Measurements from ENCODE around the gene FHAD1.
A peak's percentile ranks its signal among the peaks of the same experiment; 100 is the strongest.

The FHAD1 gene

GRCh38 chr1:15220825-15221431 is 26.1 kb upstream of the FHAD1 start:
- TF ChIP-seq TAF1 (IDR thresholded peaks at IDR 0.05; ENCODE audit: low read depth) (no peak), USF1 (IDR thresholded peaks at IDR 0.05) (no peak), FOXM1 (IDR thresholded peaks at IDR 0.05; ENCODE audit: borderline replicate concordance, low read depth) (no peak), MAX (IDR thresholded peaks at IDR 0.05) (no peak), CEBPB (IDR thresholded peaks at IDR 0.05) (no peak), ZBTB7A (IDR thresholded peaks at IDR 0.05; ENCODE audit: low read depth) (no peak), YY1 (IDR thresholded peaks at IDR 0.05; ENCODE audit: low read depth) (no peak), RAD21 (IDR thresholded peaks at IDR 0.05; ENCODE audit: low read depth) (no peak), TEAD4 (IDR thresholded peaks at IDR 0.05) (no peak)

- TF ChIP-seq TCF12 (IDR thresholded peaks at IDR 0.05; ENCODE audit: low read depth) (no peak), USF1 (IDR thresholded peaks at IDR 0.05) (peak; percentile 68)
Observed at GRCh38 chr1:15222653-15223303, 24.2 kb upstream of the FHAD1 start.

GRCh38 chr1:15224259-15224869 is 22.7 kb upstream of the FHAD1 start:
- no peak for TF ChIP-seq MAX (IDR thresholded peaks at IDR 0.05)
- no peak for TF ChIP-seq TAF1 (IDR thresholded peaks at IDR 0.05; ENCODE audit: low read depth)
- no peak for TF ChIP-seq EP300 (IDR thresholded peaks at IDR 0.05; ENCODE audit: borderline replicate concordance)
- no peak for TF ChIP-seq TCF12 (IDR thresholded peaks at IDR 0.05; ENCODE audit: low read depth)

DNA sequence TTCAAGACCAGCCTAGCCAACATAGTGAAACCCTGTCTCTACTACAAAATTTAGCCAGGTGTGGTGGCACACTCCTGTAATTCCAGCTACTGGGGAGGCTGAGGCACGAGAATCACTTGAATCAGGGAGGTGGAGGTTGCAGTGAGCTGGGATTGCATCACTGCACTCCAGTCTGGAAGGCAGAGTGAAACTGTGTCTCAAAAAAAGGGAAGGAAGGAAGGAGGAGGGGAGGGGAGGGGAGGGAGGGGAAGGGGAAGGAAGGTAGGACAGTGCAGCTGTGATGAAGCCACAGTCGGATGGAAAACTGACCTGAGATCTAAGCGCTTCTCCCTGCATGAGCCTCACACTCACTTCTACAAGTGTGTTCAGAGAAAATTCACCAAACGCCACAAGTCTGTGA is 22.0 kb upstream of the FHAD1 start:
- TF ChIP-seq CEBPB (IDR thresholded peaks at IDR 0.05) (no peak), MAX (IDR thresholded peaks at IDR 0.05) (no peak), TCF12 (IDR thresholded peaks at IDR 0.05; ENCODE audit: low read depth) (no peak), ZBTB7A (IDR thresholded peaks at IDR 0.05; ENCODE audit: low read depth) (no peak), FOXM1 (IDR thresholded peaks at IDR 0.05; ENCODE audit: borderline replicate concordance, low read depth) (no peak), REST (IDR thresholded peaks at IDR 0.05; ENCODE audit: low read depth) (no peak), TAF1 (IDR thresholded peaks at IDR 0.05; ENCODE audit: low read depth) (no peak), EP300 (IDR thresholded peaks at IDR 0.05; ENCODE audit: borderline replicate concordance) (no peak), TEAD4 (IDR thresholded peaks at IDR 0.05) (no peak), NFIC (IDR thresholded peaks at IDR 0.05) (no peak), CREB1 (IDR thresholded peaks at IDR 0.05; ENCODE audit: low read depth) (no peak), RAD21 (IDR thresholded peaks at IDR 0.05; ENCODE audit: low read depth) (no peak), YY1 (IDR thresholded peaks at IDR 0.05; ENCODE audit: low read depth) (no peak), USF1 (IDR thresholded peaks at IDR 0.05) (no peak)

GRCh38 chr1:15225461-15225860 is 21.6 kb upstream of the FHAD1 start:
- TF ChIP-seq TCF12 (IDR thresholded peaks at IDR 0.05; ENCODE audit: low read depth): no peak
- no peak for TF ChIP-seq USF1 (IDR thresholded peaks at IDR 0.05)
- TF ChIP-seq ZBTB7A (IDR thresholded peaks at IDR 0.05; ENCODE audit: low read depth): no peak
- TF ChIP-seq REST (IDR thresholded peaks at IDR 0.05; ENCODE audit: low read depth): no peak
- no peak for TF ChIP-seq CREB1 (IDR thresholded peaks at IDR 0.05; ENCODE audit: low read depth)
- no peak for TF ChIP-seq FOXM1 (IDR thresholded peaks at IDR 0.05; ENCODE audit: borderline replicate concordance, low read depth)
- no peak for TF ChIP-seq TEAD4 (IDR thresholded peaks at IDR 0.05)
- no peak for TF ChIP-seq EP300 (IDR thresholded peaks at IDR 0.05; ENCODE audit: borderline replicate concordance)
- TF ChIP-seq RAD21 (IDR thresholded peaks at IDR 0.05; ENCODE audit: low read depth): no peak
- no peak for TF ChIP-seq MAX (IDR thresholded peaks at IDR 0.05)
- TF ChIP-seq EGR1 (IDR thresholded peaks at IDR 0.05): no peak
- TF ChIP-seq CEBPB (IDR thresholded peaks at IDR 0.05): no peak
- TF ChIP-seq TAF1 (IDR thresholded peaks at IDR 0.05; ENCODE audit: low read depth): no peak
